Measurements from ENCODE around the gene SULF2. TPM values are rescaled to one million over a fixed set of nuclear protein-coding genes. Genes with fewer than 3 reads are reported as not detected.

The SULF2 gene
- total RNA-seq = 105 and 169 TPM in 2 replicates

GRCh38 chr20:47785311-47785853 is at the start of gene SULF2:
TSS of gene SULF2 (minus strand) at chr20:47785481. CDS start at chr20:47757363, 28,118 bp downstream.

